Keratinocyte (primary cell): ENCODE results near the gene ESR2.

Source experiments
- CTCF ChIP-seq, 3 experiments: IDR thresholded peaks in 1 of 3; conservative IDR thresholded peaks in 1 of 3; optimal IDR thresholded peaks in 1 of 3; 2 replicates in 2 of 3; 3 replicates in 1 of 3; pipeline versions ENCODE3 to v1.5.1; 2011; ENCODE audit warnings: low read length in 3 of 3, mild to moderate bottlenecking in 3 of 3, moderate library complexity in 2 of 3, control low read depth in 1 of 3, inconsistent platforms in 1 of 3; ENCODE audit not compliant: insufficient read depth in 2 of 3; ENCODE audit errors: extremely low read depth in 1 of 3
- EZH2 ChIP-seq: IDR thresholded peaks from one replicate; pipeline ENCODE4 v1.6.1; 2012; ENCODE audit warnings: inconsistent platforms, mild to moderate bottlenecking, low read length, moderate library complexity

GRCh38 chr14:64329149-64329548 lies 35.0 kb upstream of the ESR2 start:
- TF ChIP-seq CTCF (optimal IDR thresholded peaks at IDR 0.05 in 1 of 3, IDR thresholded peaks at IDR 0.05 in 1 of 3, conservative IDR thresholded peaks at IDR 0.05 in 1 of 3; ENCODE audit: extremely low read depth in 1 of 3, insufficient read depth in 2 of 3, low read length in 3 of 3) (no peak), EZH2 (no peak)
